Measurements from ENCODE around the gene GDPD4. TPM values are rescaled to one million over a fixed set of nuclear protein-coding genes. Genes with fewer than 3 reads are reported as not detected.

The GDPD4 gene, protein sequence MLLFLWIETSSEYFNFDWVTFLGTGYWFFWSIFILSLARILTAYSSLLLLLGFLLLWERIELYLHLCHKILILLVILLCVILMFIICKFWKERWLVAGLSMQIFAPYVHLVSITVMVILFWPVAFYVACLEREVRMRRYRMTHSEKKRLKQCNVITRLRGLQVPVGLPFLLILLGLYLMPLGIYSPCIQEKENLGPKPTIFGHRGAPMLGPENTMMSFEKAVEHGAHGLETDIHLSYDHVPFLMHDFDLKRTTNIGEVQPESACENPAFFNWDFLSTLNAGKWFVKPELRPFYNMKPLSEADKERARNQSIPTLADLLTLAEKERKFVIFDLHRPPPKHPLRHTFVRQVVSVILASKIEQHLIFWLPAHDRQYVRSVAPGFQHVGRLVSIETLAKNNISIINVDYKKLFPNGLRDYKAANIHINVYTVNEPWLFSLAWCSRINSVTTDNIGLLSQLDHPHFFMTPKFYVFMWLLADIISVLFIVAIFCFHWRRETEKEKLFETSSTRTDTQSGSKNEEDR
- total RNA-seq: not detected
- not detected for polyA plus RNA-seq
- long read RNA-seq, donor 1: 0 reads
- long read RNA-seq, donor 2: 0 reads
- long read RNA-seq, donor 3: 0 reads

DNA sequence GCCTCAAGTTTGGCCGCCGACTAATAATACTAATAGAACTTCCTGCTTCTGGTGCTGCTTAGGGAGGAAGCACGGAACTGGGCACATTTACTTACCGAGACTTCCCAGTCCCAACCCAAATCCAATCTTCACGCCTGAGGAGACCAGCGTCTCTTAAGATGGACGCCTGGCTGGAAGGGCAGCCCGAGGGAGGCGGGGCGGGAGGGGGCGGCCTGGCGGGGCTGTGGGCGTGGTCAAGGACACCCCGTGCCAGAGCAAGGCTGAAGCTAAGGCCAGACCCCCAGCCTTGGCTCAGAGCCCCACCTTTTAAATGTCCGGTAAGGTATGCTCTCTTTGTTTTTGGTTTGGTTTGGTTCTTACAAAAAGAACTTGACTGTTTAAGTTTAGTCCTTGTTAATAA is at the start of gene GDPD4:
Gene GDPD4, minus strand, starts transcription at position 177 of the 400 bp plus-strand sequence. CDS start 16,549 bp downstream, outside the sequence.
- Histone ChIP-seq H3K27me3 (no peaks in the 10 kb centered on the region), H3K9me3 (no peaks in the 10 kb centered on the region), H3K27ac (no peak within 1 kb of the TSS), H3K36me3 (no peaks in the 10 kb centered on the region), H3K4me1 (no peaks in the 10 kb centered on the region), H3K4me3 (no peak within 1 kb of the TSS)
- 79 to 87% methylated on average over 15 of the region's 15 CpGs for WGBS, 2 donors
- TF ChIP-seq, protein P1, sequence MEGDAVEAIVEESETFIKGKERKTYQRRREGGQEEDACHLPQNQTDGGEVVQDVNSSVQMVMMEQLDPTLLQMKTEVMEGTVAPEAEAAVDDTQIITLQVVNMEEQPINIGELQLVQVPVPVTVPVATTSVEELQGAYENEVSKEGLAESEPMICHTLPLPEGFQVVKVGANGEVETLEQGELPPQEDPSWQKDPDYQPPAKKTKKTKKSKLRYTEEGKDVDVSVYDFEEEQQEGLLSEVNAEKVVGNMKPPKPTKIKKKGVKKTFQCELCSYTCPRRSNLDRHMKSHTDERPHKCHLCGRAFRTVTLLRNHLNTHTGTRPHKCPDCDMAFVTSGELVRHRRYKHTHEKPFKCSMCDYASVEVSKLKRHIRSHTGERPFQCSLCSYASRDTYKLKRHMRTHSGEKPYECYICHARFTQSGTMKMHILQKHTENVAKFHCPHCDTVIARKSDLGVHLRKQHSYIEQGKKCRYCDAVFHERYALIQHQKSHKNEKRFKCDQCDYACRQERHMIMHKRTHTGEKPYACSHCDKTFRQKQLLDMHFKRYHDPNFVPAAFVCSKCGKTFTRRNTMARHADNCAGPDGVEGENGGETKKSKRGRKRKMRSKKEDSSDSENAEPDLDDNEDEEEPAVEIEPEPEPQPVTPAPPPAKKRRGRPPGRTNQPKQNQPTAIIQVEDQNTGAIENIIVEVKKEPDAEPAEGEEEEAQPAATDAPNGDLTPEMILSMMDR (IDR thresholded peaks at IDR 0.05): no peak
- intact Hi-C loops (cut with DNase I): no loop called here
- ATAC-seq (no peak), DNase-seq (no peak)

DNA sequence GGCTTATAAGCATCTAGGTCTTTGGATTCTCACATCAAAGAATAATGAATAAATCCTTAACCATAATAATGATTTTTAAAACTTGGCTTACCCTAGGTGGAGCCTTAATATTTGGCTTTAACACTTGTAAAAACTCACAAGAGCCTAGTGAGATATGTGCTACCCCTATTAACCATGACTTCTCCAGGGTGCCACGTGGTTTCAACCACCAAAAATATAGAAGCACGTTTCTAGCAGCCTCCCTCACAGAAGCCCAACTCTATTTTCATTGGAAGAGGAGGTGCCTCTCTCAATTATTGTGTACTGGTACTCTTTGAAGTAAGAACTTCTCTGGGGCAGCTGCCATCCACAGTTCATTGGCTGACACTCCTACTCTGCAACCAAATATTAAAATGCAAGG is 46.5 kb upstream of the GDPD4 start:
- Histone ChIP-seq H3K27ac (no peak overlapping the region), H3K4me3 (no peak overlapping the region), H3K36me3 (peaks cover 0 to 58% (median 0%) of the 10 kb centered on the region in 9 donors), H3K9me3 (no peaks in the 10 kb centered on the region), H3K27me3 (no peaks in the 10 kb centered on the region), H3K4me1 (peaks cover 0 to 27% (median 11%) of the 10 kb centered on the region in 9 donors)
- TF ChIP-seq, protein P1 (IDR thresholded peaks at IDR 0.05): no peak
- intact Hi-C loops (cut with DNase I): no loop called here
- DNase-seq (no peak), ATAC-seq (no peak)
- WGBS, 2 donors: 82 to 84% methylated on average over 2 of the region's 2 CpGs

DNA sequence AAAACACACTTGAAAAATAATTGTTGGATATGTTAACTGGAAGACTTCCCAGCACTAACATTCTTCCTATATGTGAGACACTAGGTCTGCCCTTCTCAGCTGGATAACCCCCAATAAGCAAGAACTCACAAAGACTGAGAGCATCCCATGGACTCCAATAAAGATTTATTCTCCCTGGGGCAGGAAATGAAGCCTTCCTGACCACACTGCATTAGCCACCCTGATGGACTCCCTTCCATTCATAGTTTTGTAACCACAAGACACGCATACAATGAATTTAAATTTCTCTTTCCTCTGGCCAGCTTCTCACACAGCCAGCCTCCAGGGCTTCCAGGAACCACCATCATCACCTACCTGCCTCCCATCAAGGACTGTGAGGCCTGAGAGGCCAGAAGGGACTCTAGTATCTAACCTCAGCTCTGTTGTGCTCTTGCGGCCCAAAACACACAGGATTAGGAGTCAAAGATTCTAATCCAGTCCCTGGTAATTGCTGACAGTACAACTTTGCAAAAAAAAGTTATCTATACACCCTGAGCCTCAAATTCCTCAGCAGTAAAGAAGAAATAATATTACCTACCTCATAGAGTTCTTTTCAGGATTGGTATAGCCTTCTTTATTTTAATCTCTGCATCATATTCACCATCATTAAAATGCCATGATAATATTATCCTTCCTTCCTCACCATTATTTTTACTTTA is 45.6 kb upstream of the GDPD4 start:
- 92% methylated on average over 2 of the region's 2 CpGs for WGBS, 2 donors
- Histone ChIP-seq H3K27ac (no peak overlapping the region), H3K9me3 (no peaks in the 10 kb centered on the region), H3K4me3 (no peak overlapping the region), H3K4me1 (peaks cover 0 to 19% (median 5%) of the 10 kb centered on the region in 9 donors), H3K27me3 (no peaks in the 10 kb centered on the region), H3K36me3 (peaks cover 0 to 61% (median 0%) of the 10 kb centered on the region in 9 donors)
- TF ChIP-seq, protein P1 (IDR thresholded peaks at IDR 0.05): no peak
- DNase-seq (no peak), ATAC-seq (no peak)
- intact Hi-C loops (cut with DNase I): no loop called here

DNA sequence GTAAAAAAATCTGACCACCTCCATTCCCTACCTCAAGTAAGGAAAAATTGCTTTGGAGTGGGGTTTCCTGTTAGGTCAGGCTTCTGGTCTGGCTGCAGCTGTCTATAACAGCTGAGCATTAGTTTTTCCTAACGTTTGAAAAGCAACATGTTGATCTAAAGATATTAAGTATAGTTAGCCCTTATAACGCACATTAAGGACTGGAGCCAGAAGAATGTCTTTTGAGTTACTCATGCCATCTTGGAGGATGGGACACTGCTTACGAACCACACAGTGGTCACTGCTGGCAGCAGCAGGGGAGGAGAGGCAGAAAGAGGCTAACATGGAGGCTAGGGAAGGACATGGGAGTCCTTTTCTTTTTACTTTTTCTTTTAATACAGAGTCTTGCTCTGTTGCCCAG is 44.1 kb upstream of the GDPD4 start:
- H3K36me3 ChIP-seq: peaks cover 0 to 73% (median 0%) of the 10 kb centered on the region in 9 donors

More for the DNA sequence above, 44.1 kb upstream of the GDPD4 start:
- WGBS, 2 donors: 76 to 80% methylated on average over 3 of the region's 3 CpGs
- Histone ChIP-seq H3K9me3 (no peaks in the 10 kb centered on the region), H3K27ac (no peak overlapping the region), H3K4me1 (peaks cover 0 to 5% (median 0%) of the 10 kb centered on the region in 9 donors), H3K4me3 (no peak overlapping the region), H3K27me3 (no peaks in the 10 kb centered on the region)
- TF ChIP-seq, protein P1 (IDR thresholded peaks at IDR 0.05): no peak
- no peak for ATAC-seq
- no peak for DNase-seq
- intact Hi-C loops (cut with DNase I): no loop called here
